ENCODE data around the gene DMAP1.

The DMAP1 gene

DNA sequence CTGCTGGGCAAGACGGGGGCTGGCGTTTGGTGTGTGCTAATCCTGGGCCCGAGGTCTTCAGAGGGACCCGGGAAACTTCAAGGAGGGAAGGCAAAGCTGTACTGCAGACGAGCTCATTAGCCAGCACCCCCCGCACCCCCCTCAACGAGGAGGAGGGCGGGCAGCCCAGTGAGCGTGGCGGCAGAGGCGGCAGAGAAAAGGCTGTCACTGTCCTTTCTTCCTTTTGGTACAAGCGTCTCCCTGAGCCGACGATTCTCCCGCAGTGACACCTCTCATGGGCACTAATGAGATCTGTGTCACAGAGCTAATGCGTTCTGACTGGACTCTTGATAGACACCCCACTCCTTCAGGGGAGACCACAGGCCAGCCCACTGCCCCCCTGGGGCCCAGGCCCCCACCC lies 29.5 kb downstream of the DMAP1 start:
- TF ChIP-seq, protein P1, sequence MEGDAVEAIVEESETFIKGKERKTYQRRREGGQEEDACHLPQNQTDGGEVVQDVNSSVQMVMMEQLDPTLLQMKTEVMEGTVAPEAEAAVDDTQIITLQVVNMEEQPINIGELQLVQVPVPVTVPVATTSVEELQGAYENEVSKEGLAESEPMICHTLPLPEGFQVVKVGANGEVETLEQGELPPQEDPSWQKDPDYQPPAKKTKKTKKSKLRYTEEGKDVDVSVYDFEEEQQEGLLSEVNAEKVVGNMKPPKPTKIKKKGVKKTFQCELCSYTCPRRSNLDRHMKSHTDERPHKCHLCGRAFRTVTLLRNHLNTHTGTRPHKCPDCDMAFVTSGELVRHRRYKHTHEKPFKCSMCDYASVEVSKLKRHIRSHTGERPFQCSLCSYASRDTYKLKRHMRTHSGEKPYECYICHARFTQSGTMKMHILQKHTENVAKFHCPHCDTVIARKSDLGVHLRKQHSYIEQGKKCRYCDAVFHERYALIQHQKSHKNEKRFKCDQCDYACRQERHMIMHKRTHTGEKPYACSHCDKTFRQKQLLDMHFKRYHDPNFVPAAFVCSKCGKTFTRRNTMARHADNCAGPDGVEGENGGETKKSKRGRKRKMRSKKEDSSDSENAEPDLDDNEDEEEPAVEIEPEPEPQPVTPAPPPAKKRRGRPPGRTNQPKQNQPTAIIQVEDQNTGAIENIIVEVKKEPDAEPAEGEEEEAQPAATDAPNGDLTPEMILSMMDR (IDR thresholded peaks at IDR 0.05; ENCODE audit: borderline replicate concordance, control extremely low read depth, extremely low read depth, insufficient read depth, missing control alignments): no peak
- DNase-seq (ENCODE audit: low spot score): no peak
- in situ Hi-C loops (cut with MboI; ENCODE audit: low sequenced_read_pairs, unreplicated experiment): no loop called here

- TF ChIP-seq, protein P1 (IDR thresholded peaks at IDR 0.05; ENCODE audit: borderline replicate concordance, control extremely low read depth, extremely low read depth, insufficient read depth, missing control alignments): no peak
- in situ Hi-C loops (cut with MboI; ENCODE audit: low sequenced_read_pairs, unreplicated experiment): no loop called here
- DNase-seq (ENCODE audit: low spot score): no peak
These were observed 30.7 kb downstream of the DMAP1 start for GRCh38 chr1:44243782-44244495.

DNA sequence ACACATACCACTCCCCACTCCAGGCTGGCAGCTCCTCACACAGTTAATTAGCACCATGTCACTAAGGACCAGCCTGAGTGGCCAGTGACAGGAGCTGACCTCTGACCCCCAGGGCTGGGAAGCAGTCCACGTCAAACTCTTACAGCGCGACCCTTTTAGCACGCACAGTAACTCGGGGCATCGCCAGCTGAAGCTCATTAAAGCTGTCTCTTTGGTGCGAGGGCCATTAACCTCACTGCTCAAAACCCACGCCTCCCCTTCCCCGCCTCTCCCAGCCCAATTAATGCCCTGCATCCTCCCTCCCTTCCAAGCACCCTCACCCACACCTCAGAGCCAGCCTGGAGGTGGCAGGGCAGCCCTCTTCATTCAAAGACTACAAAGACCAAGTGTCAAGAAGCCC lies 31.7 kb downstream of the DMAP1 start:
- in situ Hi-C loops (cut with MboI; ENCODE audit: low sequenced_read_pairs, unreplicated experiment): no loop called here
- DNase-seq (ENCODE audit: low spot score): no peak
- TF ChIP-seq, protein P1 (IDR thresholded peaks at IDR 0.05; ENCODE audit: borderline replicate concordance, control extremely low read depth, extremely low read depth, insufficient read depth, missing control alignments): no peak

DNA sequence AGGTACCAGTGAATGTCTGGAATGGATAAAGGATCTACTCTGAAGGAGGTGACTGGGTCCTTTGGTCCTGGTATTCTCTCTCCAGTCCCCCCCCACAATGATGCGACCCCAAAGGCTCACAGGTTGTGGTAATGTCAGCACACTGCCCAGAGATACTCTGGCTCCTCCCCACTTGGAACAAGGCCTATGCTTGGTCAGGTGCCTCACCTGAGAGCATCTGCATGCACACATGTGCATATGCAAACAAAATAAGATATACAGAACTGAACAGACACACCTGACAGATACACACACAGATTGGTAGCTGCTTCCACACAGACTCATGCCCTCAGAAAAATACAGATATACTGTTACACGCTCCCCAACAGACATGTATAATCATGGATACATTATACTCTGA lies 33.5 kb downstream of the DMAP1 start:
- in situ Hi-C loops (cut with MboI; ENCODE audit: low sequenced_read_pairs, unreplicated experiment): no loop called here
- TF ChIP-seq, protein P1 (IDR thresholded peaks at IDR 0.05; ENCODE audit: borderline replicate concordance, control extremely low read depth, extremely low read depth, insufficient read depth, missing control alignments): no peak
- no peak for DNase-seq (ENCODE audit: low spot score)

DNA sequence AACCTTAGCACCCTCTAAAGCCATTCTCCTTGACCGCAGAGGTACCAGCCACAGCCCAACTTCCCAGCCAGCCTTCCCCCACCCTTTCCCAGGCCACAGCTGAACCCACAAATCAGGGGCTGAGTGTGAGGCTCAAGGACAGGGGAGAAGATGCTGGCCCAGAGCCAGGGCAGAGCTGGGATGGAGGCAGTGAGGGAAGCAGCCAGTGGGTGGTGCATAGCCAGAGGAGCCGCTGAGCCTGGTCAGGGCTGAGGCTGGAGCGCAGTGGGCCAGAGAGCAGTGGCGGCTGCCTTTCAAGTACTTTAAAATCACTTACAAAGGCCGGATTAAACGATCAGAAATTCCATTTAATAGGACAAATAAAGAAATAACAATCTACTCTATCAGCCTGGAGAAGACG lies 36.3 kb downstream of the DMAP1 start:
- in situ Hi-C loops (cut with MboI; ENCODE audit: low sequenced_read_pairs, unreplicated experiment): no loop called here
- no peak for DNase-seq (ENCODE audit: low spot score)
- TF ChIP-seq, protein P1 (IDR thresholded peaks at IDR 0.05; ENCODE audit: borderline replicate concordance, control extremely low read depth, extremely low read depth, insufficient read depth, missing control alignments): no peak

GRCh38 chr1:44250068-44250781 lies 37.0 kb downstream of the DMAP1 start:
- in situ Hi-C loops (cut with MboI; ENCODE audit: low sequenced_read_pairs, unreplicated experiment): no loop called here
- no peak for DNase-seq (ENCODE audit: low spot score)
- TF ChIP-seq, protein P1 (IDR thresholded peaks at IDR 0.05; ENCODE audit: borderline replicate concordance, control extremely low read depth, extremely low read depth, insufficient read depth, missing control alignments): no peak
